ENCODE results near the gene HAUS2. TPM values are rescaled to one million over a fixed set of nuclear protein-coding genes. Genes with fewer than 3 reads are reported as not detected.

The HAUS2 gene
- polyA plus RNA-seq, 2 of the 4 experiments (the other 2 are of a cell fraction): 15.7 to 31.0 TPM

DNA sequence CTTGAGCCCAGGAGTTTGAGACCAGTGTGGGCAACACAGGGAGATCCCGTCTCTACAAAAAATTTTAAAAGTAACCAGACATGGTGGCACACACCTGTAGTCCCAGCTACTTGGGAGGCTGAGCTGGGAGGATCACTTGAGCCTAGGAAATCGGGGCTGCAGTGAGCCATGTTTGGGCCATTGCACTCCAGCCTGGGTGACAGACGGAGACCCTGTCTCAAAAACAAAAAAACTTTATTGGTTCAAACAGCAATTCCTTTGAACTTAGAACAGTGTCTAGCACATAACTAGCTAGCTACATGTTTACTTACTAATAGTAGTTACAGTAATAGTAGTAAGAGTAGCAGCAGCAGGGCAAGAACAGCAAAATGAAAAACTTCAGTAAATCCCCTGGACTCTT lies 10.1 kb downstream of the HAUS2 start:
- ATAC-seq (no peak), FAIRE-seq (no peak), DNase-seq (ENCODE audit: low read depth in 1 of 2, low spot score in 1 of 2) (no peak)
- CTCF ChIA-PET: no interaction called here
- no peaks in the 10 kb centered on the region for H3K9me3 ChIP-seq
- TF ChIP-seq EP300 (IDR thresholded peaks at IDR 0.05) (no peak), ELK1 (IDR thresholded peaks at IDR 0.05; ENCODE audit: low read depth, low read length) (no peak), HES2 (IDR thresholded peaks at IDR 0.05) (no peak), PHF8 (IDR thresholded peaks at IDR 0.05; ENCODE audit: borderline replicate concordance, low read depth) (no peak)
- H3K4me1 ChIP-seq: no peaks in the 10 kb centered on the region
- POLR2A ChIA-PET: no interaction called here
- no peak overlapping the region for H3K4me3 ChIP-seq
- no peak overlapping the region for H3K4me2 ChIP-seq
- H3K27ac ChIP-seq: no peak overlapping the region
- 97% methylated on average over 3 of the region's 3 CpGs for whole genome bisulfite sequencing (ENCODE audit: missing lambda C conversion rate)

GRCh38 chr15:42575188-42576039 lies 26.8 kb downstream of the HAUS2 start, which contains the start of gene STARD9:
Gene STARD9 (plus strand): TSS chr15:42575606. CDS start chr15:42575716, 110 bp downstream.
- TF ChIP-seq HDAC2 (IDR thresholded peaks at IDR 0.05): no peak
- peak; percentile 90 for TF ChIP-seq E2F6 (IDR thresholded peaks at IDR 0.05; ENCODE audit: borderline replicate concordance, low read depth)
- TF ChIP-seq MAFK (IDR thresholded peaks at IDR 0.05; ENCODE audit: partially characterized antibody): no peak
- TF ChIP-seq HOXB13 (CRISPR knock-in tag; IDR thresholded peaks at IDR 0.05; ENCODE audit: low read depth): no peak
- TF ChIP-seq PHF8 (IDR thresholded peaks at IDR 0.05; ENCODE audit: borderline replicate concordance, low read depth): peak; percentile 30; the same call in 1 of the 2 replicates
- TF ChIP-seq JUN (IDR thresholded peaks at IDR 0.05): peak in 1 of 2 experiments; percentile 41; a peak in 1 of 5 replicates
- 0 out of 2 replicates have a peak, but pooled peaks have one; percentile 42 for TF ChIP-seq MAZ (IDR thresholded peaks at IDR 0.05; ENCODE audit: borderline replicate concordance, low read depth, low read length)
- TF ChIP-seq NR3C1 (IDR thresholded peaks at IDR 0.05): no peak
- no peak for TF ChIP-seq FOXS1 (CRISPR knock-in tag; IDR thresholded peaks at IDR 0.05)
- TF ChIP-seq MAX (IDR thresholded peaks at IDR 0.05): peak; percentile 96
- no peak for TF ChIP-seq HMGXB4 (CRISPR knock-in tag; IDR thresholded peaks at IDR 0.05; ENCODE audit: borderline replicate concordance)
- TF ChIP-seq ELK1 (IDR thresholded peaks at IDR 0.05; ENCODE audit: low read depth, low read length): no peak
- TF ChIP-seq REST (IDR thresholded peaks at IDR 0.05): no peak
- TF ChIP-seq CHD4 (IDR thresholded peaks at IDR 0.05; ENCODE audit: borderline replicate concordance): no peak
- FAIRE-seq (no peak), ATAC-seq (peak; percentile 96 to 98), DNase-seq (ENCODE audit: low read depth in 1 of 2, low spot score in 1 of 2) (peak; percentile 81 to 96)
- ChIA-PET CTCF (no interaction called here), POLR2A (interaction anchor here (0.6 to 1.2 kb wide), 8 partner anchors 12 to 302 kb away, joined by 3 to 7 read pairs (median 4); partner anchors contain the start of genes GANC, HAUS2, LRRC57 and SNAP23)
- no peaks in the 10 kb centered on the region for H3K9me3 ChIP-seq
- peak within 1 kb of the TSS; percentile 73 to 96 for H3K27ac ChIP-seq
- WGBS (ENCODE audit: missing lambda C conversion rate): 0% methylated on average over 8 of the region's 95 CpGs
- peaks cover 10% of the 10 kb centered on the region; the same call in 1 of the 3 replicates for H3K4me1 ChIP-seq
- H3K4me3 ChIP-seq: peak within 1 kb of the TSS; percentile 65
- peak within 1 kb of the TSS; percentile 85 for H3K4me2 ChIP-seq

Data from A549 (cell line).